GM12875 (cell line): ENCODE data around the gene TRIP6.
A peak's percentile ranks its signal among the peaks of the same experiment; 100 is the strongest.

Experiments
- H3K4me3 ChIP-seq: one replicate; pipeline ENCODE4 v1.5.1; 2011; ENCODE audit warnings: low read depth, low read length, control low read depth
- CTCF ChIP-seq: IDR thresholded peaks from 2 replicates; pipeline ENCODE4 v1.5.1; 2011; ENCODE audit warnings: low read depth, mild to moderate bottlenecking, control low read depth, inconsistent platforms, low read length, moderate library complexity, borderline replicate concordance; ENCODE audit not compliant: insufficient read depth

The TRIP6 gene

DNA sequence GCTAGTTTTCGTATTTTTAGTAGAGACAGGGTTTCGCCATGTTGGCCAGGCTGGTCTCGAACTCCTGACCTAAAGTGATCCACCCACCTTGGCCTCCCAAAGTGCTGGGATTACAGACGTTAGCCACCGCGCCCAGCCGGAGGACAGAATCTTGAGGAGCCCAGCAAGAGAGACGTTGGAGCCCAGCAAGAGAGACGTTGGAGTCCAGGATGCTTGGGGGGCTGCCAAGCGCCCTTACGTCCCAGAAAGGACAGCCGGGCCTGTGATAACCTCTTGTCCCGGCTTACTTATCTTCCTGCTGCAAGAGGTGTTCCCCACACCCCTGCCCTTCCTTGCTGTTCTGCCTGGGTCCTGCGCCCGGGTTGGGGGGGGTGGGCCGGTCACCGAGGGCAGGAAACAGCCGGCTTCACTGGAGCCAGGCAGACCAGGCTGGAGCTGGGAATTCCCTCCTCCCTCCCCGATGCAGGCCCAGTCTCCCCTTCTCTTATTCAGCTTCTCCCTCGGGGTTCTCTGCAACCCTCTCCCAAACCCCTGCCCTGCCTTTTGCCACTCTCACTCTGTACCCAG is 38.0 kb upstream of the TRIP6 start:
- H3K4me3 ChIP-seq, result no peak overlapping the region
- no peak for TF ChIP-seq CTCF

DNA sequence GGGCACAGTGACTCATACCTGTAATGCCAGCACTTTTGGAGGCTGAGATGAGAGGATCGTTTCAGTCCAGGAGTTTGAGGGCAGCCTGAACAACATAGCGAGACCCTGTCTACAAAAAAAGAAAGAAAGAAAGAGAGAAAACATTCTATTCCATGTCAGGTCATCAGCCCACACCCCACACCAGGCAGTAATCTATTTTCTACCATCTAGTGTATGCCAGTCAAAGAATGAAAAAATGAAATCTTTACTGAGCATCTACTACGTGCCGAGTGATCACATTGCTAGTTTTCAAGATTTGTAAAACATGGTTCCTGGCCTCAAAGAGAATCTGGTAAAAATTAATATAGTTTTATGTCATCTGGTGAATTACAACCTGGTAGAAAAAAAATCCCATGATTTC is 36.8 kb upstream of the TRIP6 start:
- TF ChIP-seq CTCF, result no peak
- no peak overlapping the region for H3K4me3 ChIP-seq

DNA sequence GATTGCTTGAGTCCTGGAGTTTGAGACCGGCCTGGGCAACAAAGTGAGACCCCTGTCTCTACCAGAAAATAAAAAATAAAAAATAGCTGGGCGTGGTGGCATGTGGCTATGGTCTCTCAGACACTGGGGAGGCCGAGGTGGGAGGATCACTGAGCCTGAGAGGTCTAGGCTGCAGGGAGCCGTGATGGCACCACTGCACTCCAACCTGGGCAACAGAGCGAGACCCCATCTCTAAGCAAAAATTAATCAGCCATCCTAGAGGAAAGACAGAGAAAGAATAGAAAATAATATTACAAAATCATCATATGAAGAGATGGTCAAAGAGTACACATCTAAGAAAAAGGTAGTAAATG is 34.9 kb upstream of the TRIP6 start:
- no peak for TF ChIP-seq CTCF
- no peak overlapping the region for H3K4me3 ChIP-seq

DNA sequence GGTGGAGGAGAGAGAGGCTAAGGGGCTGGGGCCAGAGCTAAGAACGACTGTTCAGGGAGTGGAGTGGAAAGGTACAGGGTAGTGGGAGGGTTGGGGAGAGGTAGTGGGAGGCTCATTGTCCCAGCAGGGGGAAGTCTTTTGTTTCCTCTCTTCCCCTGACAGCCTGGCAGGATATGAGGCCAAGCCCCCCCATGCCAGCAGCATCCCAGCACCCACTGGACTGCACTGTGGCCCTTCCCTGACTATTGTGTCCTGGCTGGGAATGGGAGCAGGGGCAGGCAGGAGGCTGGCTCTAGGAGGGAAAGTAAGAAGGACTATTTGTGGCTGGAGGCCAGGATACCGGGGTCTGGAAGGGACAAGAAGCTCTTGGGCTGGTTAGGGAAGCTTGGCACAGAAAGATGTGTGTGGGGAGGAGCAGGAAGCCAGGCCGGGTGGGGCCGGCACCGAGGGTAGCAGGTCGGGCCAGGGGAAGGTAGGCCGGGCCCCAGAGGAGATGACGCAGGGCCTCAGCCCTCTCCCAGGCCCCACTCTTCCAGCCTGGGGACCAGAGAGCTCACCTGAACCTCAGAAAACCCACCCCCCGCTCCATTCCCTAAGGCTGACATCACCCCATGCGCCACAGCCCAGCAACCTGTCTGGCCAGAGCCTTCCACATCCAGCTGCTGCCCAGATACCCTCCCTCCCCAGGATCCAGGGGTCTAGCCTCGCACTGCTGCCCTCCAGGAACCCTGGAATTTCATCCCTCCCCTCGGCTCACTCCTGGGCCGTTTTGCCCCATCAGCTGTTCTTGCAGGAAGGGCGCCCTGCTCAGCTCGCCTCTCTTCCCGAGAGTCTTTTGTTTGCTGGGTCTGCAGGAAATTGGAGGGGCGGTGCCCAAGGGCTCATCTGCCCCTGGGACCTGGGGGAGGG is 31.0 kb upstream of the TRIP6 start:
- no peak overlapping the region for H3K4me3 ChIP-seq
- no peak for TF ChIP-seq CTCF

DNA sequence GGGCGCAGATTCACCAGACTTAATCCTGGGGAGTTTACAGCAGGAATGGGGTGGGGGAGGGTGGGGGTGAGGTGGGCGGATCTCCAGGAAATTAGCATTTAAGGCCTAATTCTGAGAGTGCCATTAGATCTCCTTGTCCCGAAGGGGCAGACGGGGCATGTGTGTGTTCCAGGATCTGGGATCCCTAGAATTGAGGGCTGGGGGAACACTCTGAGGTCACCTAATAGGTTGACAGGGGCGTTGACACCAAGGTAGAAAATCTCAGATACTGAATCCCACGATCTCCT is 30.4 kb upstream of the TRIP6 start:
- H3K4me3 ChIP-seq, result peak overlapping the region; percentile 41
- TF ChIP-seq CTCF, result no peak

GRCh38 chr7:100837099-100837836 is 29.9 kb upstream of the TRIP6 start:
- peak overlapping the region; percentile 41 for H3K4me3 ChIP-seq
- no peak for TF ChIP-seq CTCF
